ENCODE data around the gene MAB21L4. TPM values are rescaled to one million over a fixed set of nuclear protein-coding genes. Genes with fewer than 3 reads are reported as not detected.

The MAB21L4 gene
- total and polyA plus RNA-seq, 2 experiments from 2014 or later = not detected

GRCh38 chr2:240884221-240884620, 11.7 kb downstream of the MAB21L4 start:
- H3K4me1 Mint-ChIP-seq = peaks cover 3% of the 10 kb centered on the region; the same call in 1 of the 3 replicates
- H3K9me2 ChIP-seq (ENCODE audit: insufficient read depth) = no peaks in the 10 kb centered on the region
- no peaks in the 10 kb centered on the region for H3K9me3 Mint-ChIP-seq
- H3K27me3 ChIP-seq (ENCODE audit: insufficient read depth) = no peaks in the 10 kb centered on the region
- no peaks in the 10 kb centered on the region for H3K36me3 Mint-ChIP-seq (ENCODE audit: low read depth)
- no peaks in the 10 kb centered on the region for H3K36me3 ChIP-seq (ENCODE audit: insufficient read depth)
- TF ChIP-seq EZH2phosphoT487 (IDR thresholded peaks at IDR 0.05; ENCODE audit: unreplicated experiment) (no peak), NANOG (IDR thresholded peaks at IDR 0.05; ENCODE audit: borderline replicate concordance) (no peak), ZNF462 (CRISPR knock-in tag; IDR thresholded peaks at IDR 0.05) (no peak), ETS1 (IDR thresholded peaks at IDR 0.05) (no peak), ZNF331 (CRISPR knock-in tag; IDR thresholded peaks at IDR 0.05; ENCODE audit: low read depth) (no peak), EZH2 (IDR thresholded peaks at IDR 0.05; ENCODE audit: low read depth, unreplicated experiment) (no peak), CREB1 (CRISPR knock-in tag; IDR thresholded peaks at IDR 0.05; ENCODE audit: low read depth) (no peak), POLR2AphosphoS5 (IDR thresholded peaks at IDR 0.05; ENCODE audit: low read depth) (no peak), ZNF114 (CRISPR knock-in tag; IDR thresholded peaks at IDR 0.05) (no peak)
- TF ChIP-seq, protein P1, sequence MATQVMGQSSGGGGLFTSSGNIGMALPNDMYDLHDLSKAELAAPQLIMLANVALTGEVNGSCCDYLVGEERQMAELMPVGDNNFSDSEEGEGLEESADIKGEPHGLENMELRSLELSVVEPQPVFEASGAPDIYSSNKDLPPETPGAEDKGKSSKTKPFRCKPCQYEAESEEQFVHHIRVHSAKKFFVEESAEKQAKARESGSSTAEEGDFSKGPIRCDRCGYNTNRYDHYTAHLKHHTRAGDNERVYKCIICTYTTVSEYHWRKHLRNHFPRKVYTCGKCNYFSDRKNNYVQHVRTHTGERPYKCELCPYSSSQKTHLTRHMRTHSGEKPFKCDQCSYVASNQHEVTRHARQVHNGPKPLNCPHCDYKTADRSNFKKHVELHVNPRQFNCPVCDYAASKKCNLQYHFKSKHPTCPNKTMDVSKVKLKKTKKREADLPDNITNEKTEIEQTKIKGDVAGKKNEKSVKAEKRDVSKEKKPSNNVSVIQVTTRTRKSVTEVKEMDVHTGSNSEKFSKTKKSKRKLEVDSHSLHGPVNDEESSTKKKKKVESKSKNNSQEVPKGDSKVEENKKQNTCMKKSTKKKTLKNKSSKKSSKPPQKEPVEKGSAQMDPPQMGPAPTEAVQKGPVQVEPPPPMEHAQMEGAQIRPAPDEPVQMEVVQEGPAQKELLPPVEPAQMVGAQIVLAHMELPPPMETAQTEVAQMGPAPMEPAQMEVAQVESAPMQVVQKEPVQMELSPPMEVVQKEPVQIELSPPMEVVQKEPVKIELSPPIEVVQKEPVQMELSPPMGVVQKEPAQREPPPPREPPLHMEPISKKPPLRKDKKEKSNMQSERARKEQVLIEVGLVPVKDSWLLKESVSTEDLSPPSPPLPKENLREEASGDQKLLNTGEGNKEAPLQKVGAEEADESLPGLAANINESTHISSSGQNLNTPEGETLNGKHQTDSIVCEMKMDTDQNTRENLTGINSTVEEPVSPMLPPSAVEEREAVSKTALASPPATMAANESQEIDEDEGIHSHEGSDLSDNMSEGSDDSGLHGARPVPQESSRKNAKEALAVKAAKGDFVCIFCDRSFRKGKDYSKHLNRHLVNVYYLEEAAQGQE (IDR thresholded peaks at IDR 0.05; ENCODE audit: unreplicated experiment) = no peak
- TF ChIP-seq, protein P2, sequence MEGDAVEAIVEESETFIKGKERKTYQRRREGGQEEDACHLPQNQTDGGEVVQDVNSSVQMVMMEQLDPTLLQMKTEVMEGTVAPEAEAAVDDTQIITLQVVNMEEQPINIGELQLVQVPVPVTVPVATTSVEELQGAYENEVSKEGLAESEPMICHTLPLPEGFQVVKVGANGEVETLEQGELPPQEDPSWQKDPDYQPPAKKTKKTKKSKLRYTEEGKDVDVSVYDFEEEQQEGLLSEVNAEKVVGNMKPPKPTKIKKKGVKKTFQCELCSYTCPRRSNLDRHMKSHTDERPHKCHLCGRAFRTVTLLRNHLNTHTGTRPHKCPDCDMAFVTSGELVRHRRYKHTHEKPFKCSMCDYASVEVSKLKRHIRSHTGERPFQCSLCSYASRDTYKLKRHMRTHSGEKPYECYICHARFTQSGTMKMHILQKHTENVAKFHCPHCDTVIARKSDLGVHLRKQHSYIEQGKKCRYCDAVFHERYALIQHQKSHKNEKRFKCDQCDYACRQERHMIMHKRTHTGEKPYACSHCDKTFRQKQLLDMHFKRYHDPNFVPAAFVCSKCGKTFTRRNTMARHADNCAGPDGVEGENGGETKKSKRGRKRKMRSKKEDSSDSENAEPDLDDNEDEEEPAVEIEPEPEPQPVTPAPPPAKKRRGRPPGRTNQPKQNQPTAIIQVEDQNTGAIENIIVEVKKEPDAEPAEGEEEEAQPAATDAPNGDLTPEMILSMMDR (conservative IDR thresholded peaks at IDR 0.05; ENCODE audit: low read depth in 2 of 2) = no peak
- no peaks in the 10 kb centered on the region for H3K4me1 ChIP-seq (ENCODE audit: insufficient read depth)
- ATAC-seq (no peak), DNase-seq (ENCODE audit: low spot score) (no peak)
- H3K79me2 ChIP-seq (replicated peaks; ENCODE audit: insufficient read depth) = no peaks in the 10 kb centered on the region
- H3K4me2 ChIP-seq = no peak overlapping the region
- peaks cover 7% of the 10 kb centered on the region for H3K27me3 Mint-ChIP-seq (ENCODE audit: insufficient read depth, low read depth, poor library complexity)
- H2AFZ ChIP-seq = no peak overlapping the region
- no peaks in the 10 kb centered on the region for H4K20me1 ChIP-seq (replicated peaks; ENCODE audit: insufficient read depth)
- no peak overlapping the region for H3K27ac Mint-ChIP-seq
- H3K4me3 ChIP-seq = no peak overlapping the region
- H3K27ac ChIP-seq (ENCODE audit: low read depth) = no peak overlapping the region
- H3K4me3 Mint-ChIP-seq = no peak overlapping the region
- H3F3A ChIP-seq (replicated peaks; ENCODE audit: low read depth) = no peaks in the 10 kb centered on the region

Data from GM23338 (cell line).